Measurements from ENCODE around the gene KIAA0586.
A peak's percentile ranks its signal among the peaks of the same experiment; 100 is the strongest.

Gene KIAA0586

GRCh38 chr14:58549105-58549757 is 121.7 kb downstream of the KIAA0586 start:
- Mint-ChIP-seq H3K36me3 (peaks cover 5% of the 10 kb centered on the region), H3K4me1 (ENCODE audit: low read depth) (no peaks in the 10 kb centered on the region), H3K9me3 (ENCODE audit: low read depth) (no peaks in the 10 kb centered on the region), H3K27ac (no peak overlapping the region), H3K4me3 (no peak overlapping the region), H3K27me3 (no peaks in the 10 kb centered on the region)

DNA sequence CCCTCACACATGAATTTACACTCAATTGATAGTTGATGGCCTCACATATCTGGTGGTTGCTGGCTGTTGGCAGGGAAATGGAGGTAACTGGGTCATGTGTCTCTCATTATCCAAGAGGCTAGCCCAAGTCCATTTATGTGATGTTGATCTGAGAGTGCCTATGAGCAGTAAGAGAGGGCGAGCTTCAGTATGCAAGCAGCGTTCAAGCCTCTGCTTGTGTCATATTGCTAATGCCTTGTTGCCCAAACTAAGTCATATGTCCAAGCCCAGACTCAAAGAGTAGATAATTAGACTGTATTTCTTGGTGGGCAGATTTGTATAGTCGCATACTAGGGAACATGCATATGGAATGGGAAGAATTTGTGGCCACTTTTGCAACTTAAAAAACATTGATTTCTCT is 126.4 kb downstream of the KIAA0586 start:
- H3K27me3 Mint-ChIP-seq, result no peaks in the 10 kb centered on the region
- no peak overlapping the region for H3K27ac Mint-ChIP-seq
- H3K36me3 Mint-ChIP-seq, result no peaks in the 10 kb centered on the region
- no peaks in the 10 kb centered on the region for H3K9me3 Mint-ChIP-seq (ENCODE audit: low read depth)
- no peaks in the 10 kb centered on the region for H3K4me1 Mint-ChIP-seq (ENCODE audit: low read depth)
- H3K4me3 Mint-ChIP-seq, result no peak overlapping the region

GRCh38 chr14:58555647-58556046 is 128.1 kb downstream of the KIAA0586 start:
- no peaks in the 10 kb centered on the region for H3K27me3 Mint-ChIP-seq
- no peaks in the 10 kb centered on the region for H3K36me3 Mint-ChIP-seq
- H3K4me1 Mint-ChIP-seq (ENCODE audit: low read depth), result no peaks in the 10 kb centered on the region
- no peak overlapping the region for H3K27ac Mint-ChIP-seq
- H3K9me3 Mint-ChIP-seq (ENCODE audit: low read depth), result no peaks in the 10 kb centered on the region
- no peak overlapping the region for H3K4me3 Mint-ChIP-seq

DNA sequence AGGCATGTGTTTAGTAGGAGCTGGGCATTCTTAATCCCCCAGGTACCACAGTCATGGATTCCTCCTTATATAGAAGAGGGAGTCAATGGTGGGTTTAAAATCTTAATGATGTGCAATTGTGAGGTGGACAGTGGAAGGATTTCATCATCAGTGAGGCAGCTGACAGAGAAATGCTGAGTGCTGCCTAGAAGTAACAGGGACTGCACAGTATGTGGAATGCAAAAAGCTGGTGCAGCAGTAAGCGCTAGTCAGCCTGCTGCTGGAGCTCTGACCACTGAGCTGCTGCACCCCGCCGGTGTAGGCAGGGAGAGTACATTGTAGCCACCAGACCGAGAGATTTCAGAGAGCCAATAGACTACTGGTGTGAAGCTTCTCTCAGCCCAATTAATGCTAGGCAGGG is 129.7 kb downstream of the KIAA0586 start:
- no peaks in the 10 kb centered on the region for H3K4me1 Mint-ChIP-seq (ENCODE audit: low read depth)
- H3K27ac Mint-ChIP-seq, result no peak overlapping the region

DNA sequence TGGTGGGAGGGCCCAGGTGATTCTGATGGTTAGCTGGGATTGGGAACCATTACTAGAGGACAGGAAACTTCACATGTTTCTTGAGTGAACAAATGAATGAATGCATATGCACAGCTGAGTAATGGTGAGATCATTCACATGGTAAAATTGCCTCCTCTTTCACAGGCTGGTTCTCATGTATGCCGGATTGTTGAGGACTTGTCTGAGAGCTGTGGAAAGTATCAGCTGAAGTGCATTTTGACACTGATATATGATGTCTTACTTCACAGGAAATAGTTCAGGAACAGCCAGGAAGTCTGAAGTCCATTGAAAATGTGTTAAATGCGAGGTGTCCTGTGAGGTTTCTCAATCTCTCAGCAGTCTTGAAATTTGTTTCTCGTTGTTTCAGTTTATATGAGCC is 132.7 kb downstream of the KIAA0586 start:
- H3K4me1 Mint-ChIP-seq (ENCODE audit: low read depth), result no peaks in the 10 kb centered on the region
- peaks cover 10% of the 10 kb centered on the region for H3K36me3 Mint-ChIP-seq
- H3K27ac Mint-ChIP-seq, result no peak overlapping the region
- H3K4me3 Mint-ChIP-seq, result no peak overlapping the region
- no peaks in the 10 kb centered on the region for H3K27me3 Mint-ChIP-seq
- H3K9me3 Mint-ChIP-seq (ENCODE audit: low read depth), result no peaks in the 10 kb centered on the region

More for the DNA sequence above, 129.7 kb downstream of the KIAA0586 start:
- Mint-ChIP-seq H3K4me3 (no peak overlapping the region), H3K27me3 (no peaks in the 10 kb centered on the region), H3K36me3 (peaks cover 5% of the 10 kb centered on the region), H3K9me3 (ENCODE audit: low read depth) (no peaks in the 10 kb centered on the region)

- Mint-ChIP-seq H3K9me3 (ENCODE audit: low read depth) (no peaks in the 10 kb centered on the region), H3K27ac (no peak overlapping the region), H3K4me1 (ENCODE audit: low read depth) (no peaks in the 10 kb centered on the region), H3K36me3 (peaks cover 10% of the 10 kb centered on the region), H3K27me3 (no peaks in the 10 kb centered on the region), H3K4me3 (no peak overlapping the region)
Measured at GRCh38 chr14:58562141-58562540, 134.6 kb downstream of the KIAA0586 start.

GRCh38 chr14:58563978-58564377 is 136.5 kb downstream of the KIAA0586 start:
- Mint-ChIP-seq H3K27ac (no peak overlapping the region), H3K36me3 (peaks cover 10% of the 10 kb centered on the region), H3K27me3 (no peaks in the 10 kb centered on the region), H3K9me3 (ENCODE audit: low read depth) (no peaks in the 10 kb centered on the region), H3K4me3 (no peak overlapping the region), H3K4me1 (ENCODE audit: low read depth) (no peaks in the 10 kb centered on the region)

DNA sequence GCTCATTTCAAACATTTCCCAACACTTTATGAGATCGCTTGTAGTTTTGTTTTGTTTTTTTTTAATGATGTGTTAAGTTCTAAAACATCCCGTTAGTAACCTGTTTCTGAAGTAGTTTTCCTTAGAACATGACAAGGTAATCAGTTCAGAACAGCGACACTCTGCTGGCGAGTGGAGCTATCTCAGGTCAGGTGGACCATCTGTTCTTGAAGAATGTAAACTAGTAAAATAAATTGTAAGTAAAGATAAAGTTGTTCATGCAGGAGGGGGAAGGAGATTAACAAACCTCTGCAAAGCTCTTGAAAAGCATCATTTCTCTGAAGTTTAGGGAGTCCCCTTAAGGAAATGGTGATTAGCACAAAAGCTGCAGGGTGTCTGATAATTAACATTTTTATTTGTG is 138.3 kb downstream of the KIAA0586 start:
- Mint-ChIP-seq H3K9me3 (ENCODE audit: low read depth) (no peaks in the 10 kb centered on the region), H3K27me3 (no peaks in the 10 kb centered on the region), H3K4me1 (ENCODE audit: low read depth) (peaks cover 2% of the 10 kb centered on the region), H3K4me3 (no peak overlapping the region), H3K27ac (no peak overlapping the region), H3K36me3 (peaks cover 10% of the 10 kb centered on the region)

GRCh38 chr14:58566979-58567378 is 139.5 kb downstream of the KIAA0586 start:
- H3K4me3 Mint-ChIP-seq, result no peak overlapping the region
- H3K27ac Mint-ChIP-seq, result no peak overlapping the region
- no peaks in the 10 kb centered on the region for H3K27me3 Mint-ChIP-seq
- H3K4me1 Mint-ChIP-seq (ENCODE audit: low read depth), result peaks cover 12% of the 10 kb centered on the region
- no peaks in the 10 kb centered on the region for H3K9me3 Mint-ChIP-seq (ENCODE audit: low read depth)
- H3K36me3 Mint-ChIP-seq, result peaks cover 6% of the 10 kb centered on the region

GRCh38 chr14:58568322-58568721 is 140.8 kb downstream of the KIAA0586 start:
- Mint-ChIP-seq H3K9me3 (ENCODE audit: low read depth) (no peaks in the 10 kb centered on the region), H3K36me3 (peaks cover 3% of the 10 kb centered on the region), H3K4me3 (no peak overlapping the region), H3K27ac (no peak overlapping the region), H3K4me1 (ENCODE audit: low read depth) (peaks cover 23% of the 10 kb centered on the region), H3K27me3 (no peaks in the 10 kb centered on the region)

- peak overlapping the region; percentile 60 for H3K4me3 Mint-ChIP-seq
- H3K36me3 Mint-ChIP-seq, result no peaks in the 10 kb centered on the region
- no peaks in the 10 kb centered on the region for H3K27me3 Mint-ChIP-seq
- no peaks in the 10 kb centered on the region for H3K9me3 Mint-ChIP-seq (ENCODE audit: low read depth)
- peaks cover 25% of the 10 kb centered on the region for H3K4me1 Mint-ChIP-seq (ENCODE audit: low read depth)
- peak overlapping the region; percentile 90 for H3K27ac Mint-ChIP-seq
Measured at GRCh38 chr14:58571256-58571655, 143.7 kb downstream of the KIAA0586 start.

DNA sequence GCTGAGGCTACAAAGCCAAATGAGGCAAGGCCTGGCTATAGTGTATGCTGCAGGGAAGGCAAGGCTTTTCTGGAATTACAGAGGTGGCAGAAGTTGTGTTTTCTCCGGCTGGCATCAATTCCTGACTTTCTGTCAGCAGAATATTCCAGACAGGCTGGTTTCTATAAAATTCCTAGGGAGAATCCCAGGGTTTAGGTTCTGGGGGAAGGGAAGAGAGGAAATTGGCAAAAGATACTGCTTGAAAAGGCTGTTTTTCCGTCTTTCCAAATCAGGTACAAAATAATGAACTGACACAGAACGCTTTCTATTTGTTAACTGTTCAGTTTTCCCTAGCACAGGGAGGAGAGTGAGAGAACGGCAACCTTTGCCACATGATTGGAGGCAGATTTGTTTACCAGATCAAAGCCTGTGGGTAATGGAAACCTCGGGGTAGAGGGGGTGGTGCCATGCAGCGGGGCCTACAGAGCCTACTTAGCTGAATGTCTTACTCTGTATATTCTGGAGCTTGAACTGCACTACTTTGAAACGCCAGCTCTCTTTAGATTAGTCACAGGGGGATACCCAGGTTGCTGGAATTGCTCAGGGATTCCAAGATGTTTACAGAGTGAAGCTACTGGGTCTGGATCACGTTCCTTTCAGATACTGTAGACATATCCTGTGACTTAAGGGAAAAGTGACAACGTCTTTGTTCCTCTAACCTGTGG is 144.4 kb downstream of the KIAA0586 start:
- Mint-ChIP-seq H3K4me3 (peak overlapping the region; percentile 60), H3K27ac (peak overlapping the region; percentile 90), H3K27me3 (no peaks in the 10 kb centered on the region), H3K4me1 (ENCODE audit: low read depth) (peaks cover 25% of the 10 kb centered on the region), H3K9me3 (ENCODE audit: low read depth) (no peaks in the 10 kb centered on the region), H3K36me3 (no peaks in the 10 kb centered on the region)

DNA sequence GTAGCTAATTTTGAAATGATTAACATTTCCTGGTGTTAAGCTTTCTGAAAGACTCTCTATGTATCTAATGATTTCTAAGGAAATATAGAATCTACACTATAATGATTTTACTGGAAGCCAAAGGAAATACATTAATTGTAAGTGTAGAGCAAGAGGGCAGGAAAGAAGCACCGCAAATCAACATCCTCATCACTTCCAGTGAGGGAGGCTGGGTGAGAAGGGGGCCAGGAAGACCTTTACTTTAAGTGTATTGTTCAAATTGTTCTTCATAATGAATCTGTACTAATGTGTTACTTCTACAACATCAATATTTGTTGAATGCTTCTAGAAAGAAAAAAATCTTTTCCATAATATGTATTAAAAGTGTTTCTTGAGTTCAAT is 144.9 kb downstream of the KIAA0586 start:
- peak overlapping the region; percentile 90 for H3K27ac Mint-ChIP-seq
- no peaks in the 10 kb centered on the region for H3K27me3 Mint-ChIP-seq
- H3K4me1 Mint-ChIP-seq (ENCODE audit: low read depth), result peaks cover 25% of the 10 kb centered on the region
- H3K4me3 Mint-ChIP-seq, result peak overlapping the region; percentile 60
- H3K9me3 Mint-ChIP-seq (ENCODE audit: low read depth), result no peaks in the 10 kb centered on the region
- H3K36me3 Mint-ChIP-seq, result no peaks in the 10 kb centered on the region

DNA sequence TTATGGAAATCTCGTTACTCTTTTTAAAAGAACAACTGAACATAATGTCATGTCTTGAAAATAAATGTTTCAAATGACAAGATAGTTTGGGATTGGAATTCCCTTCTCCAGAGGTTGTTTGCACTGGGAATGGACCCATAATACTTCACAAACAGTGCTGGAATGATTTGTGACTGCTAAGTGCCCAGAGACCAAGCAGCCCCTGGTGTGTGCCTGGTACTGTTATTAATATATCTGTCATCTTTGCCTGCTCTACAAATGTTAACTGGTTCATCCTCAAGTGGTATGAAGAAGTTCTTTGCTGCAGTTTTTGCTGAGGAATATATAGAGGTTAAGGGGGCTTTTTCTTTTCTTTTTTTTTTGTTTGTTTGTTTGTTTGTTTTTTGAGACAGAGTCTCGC is 145.3 kb downstream of the KIAA0586 start:
- H3K36me3 Mint-ChIP-seq, result no peaks in the 10 kb centered on the region
- H3K9me3 Mint-ChIP-seq (ENCODE audit: low read depth), result no peaks in the 10 kb centered on the region
- H3K27me3 Mint-ChIP-seq, result no peaks in the 10 kb centered on the region
- no peak overlapping the region for H3K4me3 Mint-ChIP-seq
- no peak overlapping the region for H3K27ac Mint-ChIP-seq
- H3K4me1 Mint-ChIP-seq (ENCODE audit: low read depth), result peaks cover 25% of the 10 kb centered on the region

DNA sequence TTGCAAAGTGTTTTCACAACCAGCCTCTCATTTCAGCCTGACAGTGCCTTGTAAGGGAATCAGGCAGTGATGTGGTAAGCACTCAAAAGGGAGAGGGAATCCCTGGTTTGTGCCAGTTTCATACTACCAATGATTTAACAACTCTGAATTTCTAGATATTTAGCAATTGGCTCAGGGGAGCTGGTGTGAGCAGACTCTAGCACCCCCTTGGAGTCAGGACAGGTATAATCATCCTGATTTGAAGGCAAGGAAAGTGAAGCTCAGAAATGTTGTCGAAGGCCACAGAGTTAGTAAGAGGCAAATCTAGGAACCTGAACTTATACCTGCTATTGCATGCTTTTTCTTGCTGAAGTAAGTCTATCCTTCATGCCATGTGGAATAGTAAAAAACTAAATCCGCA is 147.1 kb downstream of the KIAA0586 start:
- Mint-ChIP-seq H3K27me3 (no peaks in the 10 kb centered on the region), H3K27ac (no peak overlapping the region), H3K9me3 (ENCODE audit: low read depth) (no peaks in the 10 kb centered on the region), H3K4me1 (ENCODE audit: low read depth) (peaks cover 25% of the 10 kb centered on the region), H3K36me3 (no peaks in the 10 kb centered on the region), H3K4me3 (no peak overlapping the region)

DNA sequence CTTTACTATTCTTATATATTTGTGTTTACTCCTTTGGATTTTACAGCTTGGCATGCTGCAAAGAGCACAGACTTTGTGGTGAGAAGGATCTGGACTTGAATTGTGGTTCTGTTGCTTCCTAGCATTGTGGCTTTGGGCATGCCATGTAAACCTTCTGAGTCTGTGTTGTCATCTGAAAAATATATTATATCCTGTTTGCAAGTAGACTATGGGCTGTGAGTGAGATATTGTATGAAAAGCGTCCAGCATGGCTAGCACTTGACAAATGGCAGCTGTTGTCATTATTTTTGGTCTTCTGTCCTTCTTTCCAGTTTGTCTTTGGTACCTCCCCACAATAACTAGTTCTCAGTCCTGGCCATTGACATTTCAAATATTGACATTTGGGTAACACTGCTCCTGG is 148.4 kb downstream of the KIAA0586 start:
- H3K4me3 Mint-ChIP-seq, result no peak overlapping the region
- H3K4me1 Mint-ChIP-seq (ENCODE audit: low read depth), result peaks cover 23% of the 10 kb centered on the region
- peaks cover 3% of the 10 kb centered on the region for H3K36me3 Mint-ChIP-seq
- no peaks in the 10 kb centered on the region for H3K9me3 Mint-ChIP-seq (ENCODE audit: low read depth)
- H3K27me3 Mint-ChIP-seq, result no peaks in the 10 kb centered on the region
- H3K27ac Mint-ChIP-seq, result no peak overlapping the region

All from activated naive CD8-positive, alpha-beta T cell (primary cell).